GM19193 (cell line): ENCODE measurements around the gene SPACA4.

ENCODE experiments used
- POLR2A ChIP-seq: IDR thresholded peaks from 4 replicates; pipeline ENCODE4 v1.6.1; 2011; ENCODE audit not compliant: insufficient read depth, insufficient read length; ENCODE audit errors: extremely low read depth

SPACA4 gene

DNA sequence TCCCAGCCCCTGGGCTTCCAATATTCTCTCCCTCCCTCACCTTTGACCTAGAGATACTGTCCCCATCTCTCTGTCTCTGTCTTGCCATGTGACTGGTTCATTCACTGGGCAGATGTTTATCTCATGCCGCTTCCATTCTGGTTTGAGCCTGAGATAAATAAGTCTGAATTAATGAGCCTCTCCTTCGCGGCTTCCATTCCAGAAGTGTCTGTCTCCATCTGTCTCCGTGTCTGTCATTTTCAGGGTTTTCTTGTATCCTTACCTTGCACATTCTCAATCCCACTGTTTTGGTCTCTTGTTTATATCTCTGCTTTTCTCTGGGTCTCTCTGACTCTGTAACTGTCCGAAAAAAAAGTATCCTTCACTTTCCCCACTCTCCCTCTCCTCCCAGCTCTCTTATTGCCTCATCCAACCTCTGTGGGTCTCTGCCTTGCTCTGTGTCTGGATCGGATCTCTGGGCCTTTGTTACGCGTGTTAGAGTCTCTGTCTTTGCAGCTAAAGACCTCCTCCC is 17.1 kb downstream of the SPACA4 start:
- TF ChIP-seq POLR2A = no peak

DNA sequence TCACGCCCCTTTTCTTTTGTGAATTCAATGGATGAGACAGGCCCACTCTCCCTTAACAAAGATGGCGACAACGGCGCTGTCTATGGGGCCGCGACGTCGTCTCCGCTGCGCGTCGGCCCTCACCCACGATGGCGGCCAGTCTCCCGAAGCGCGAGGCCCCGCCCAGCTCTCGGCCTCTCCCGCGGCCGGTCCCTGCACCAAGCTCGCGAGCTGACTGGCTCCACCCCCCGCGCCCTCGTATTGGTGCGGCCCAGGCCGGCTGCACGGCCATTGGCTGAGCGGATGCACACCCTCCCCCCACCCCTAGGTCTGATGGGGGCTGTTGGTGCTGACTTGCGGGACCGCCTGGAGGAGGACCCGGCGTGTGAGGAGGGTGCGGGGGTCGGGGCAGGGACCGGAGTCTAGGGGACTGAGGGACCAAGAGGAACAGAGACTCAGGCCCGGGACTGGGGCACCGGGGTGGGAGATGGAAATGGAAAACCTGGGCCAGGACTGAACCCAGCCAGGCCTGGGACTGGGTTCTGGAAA is 17.6 kb downstream of the SPACA4 start:
- peak; percentile 51 for TF ChIP-seq POLR2A

GRCh38 chr19:48624791-48625723 is 18.5 kb downstream of the SPACA4 start:
- no peak for TF ChIP-seq POLR2A

GRCh38 chr19:48625891-48626327 is 19.4 kb downstream of the SPACA4 start:
- no peak for TF ChIP-seq POLR2A

DNA sequence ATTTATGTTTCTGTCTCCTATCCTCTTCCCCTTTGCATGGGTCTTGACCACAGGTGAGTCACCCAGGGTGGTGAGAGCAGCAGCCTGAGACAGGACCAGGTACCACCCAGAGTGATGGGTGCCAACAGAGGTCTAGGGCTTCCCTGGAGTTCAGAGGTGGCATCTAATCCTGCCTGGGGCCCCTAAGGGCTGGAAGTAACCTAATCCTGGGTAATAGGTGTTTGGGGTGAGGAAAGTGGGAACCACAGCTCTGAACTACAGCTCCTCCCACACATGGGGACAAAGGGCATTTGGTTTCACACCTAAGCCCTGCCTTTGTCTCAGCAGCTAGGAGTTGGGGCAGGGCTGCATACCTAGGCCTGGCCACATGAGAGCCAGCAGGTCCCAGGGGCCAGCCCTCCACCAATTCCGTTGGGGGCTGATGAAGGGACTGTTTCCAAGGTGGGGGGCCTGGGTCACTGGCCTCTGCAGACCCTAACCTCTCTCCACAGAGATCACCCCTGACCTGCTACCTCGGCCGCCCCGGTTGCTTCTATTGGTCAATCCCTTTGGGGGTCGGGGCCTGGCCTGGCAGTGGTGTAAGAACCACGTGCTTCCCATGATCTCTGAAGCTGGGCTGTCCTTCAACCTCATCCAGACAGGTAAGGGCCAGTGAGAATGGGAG is 20.8 kb downstream of the SPACA4 start:
- TF ChIP-seq POLR2A = no peak

DNA sequence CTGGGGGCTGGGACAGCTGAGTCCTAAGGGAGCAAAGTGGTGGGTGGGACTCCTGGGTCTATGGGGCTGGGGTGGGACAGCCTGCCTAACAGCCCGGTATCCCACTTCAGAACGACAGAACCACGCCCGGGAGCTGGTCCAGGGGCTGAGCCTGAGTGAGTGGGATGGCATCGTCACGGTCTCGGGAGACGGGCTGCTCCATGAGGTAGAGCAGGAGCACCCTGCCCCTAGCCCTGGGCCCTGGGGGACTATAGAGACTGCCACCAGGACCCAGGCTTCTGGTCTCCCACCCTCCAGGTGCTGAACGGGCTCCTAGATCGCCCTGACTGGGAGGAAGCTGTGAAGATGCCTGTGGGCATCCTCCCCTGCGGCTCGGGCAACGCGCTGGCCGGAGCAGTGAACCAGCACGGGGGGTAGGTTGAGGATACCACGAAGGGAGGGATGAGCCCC is 21.3 kb downstream of the SPACA4 start:
- no peak for TF ChIP-seq POLR2A

DNA sequence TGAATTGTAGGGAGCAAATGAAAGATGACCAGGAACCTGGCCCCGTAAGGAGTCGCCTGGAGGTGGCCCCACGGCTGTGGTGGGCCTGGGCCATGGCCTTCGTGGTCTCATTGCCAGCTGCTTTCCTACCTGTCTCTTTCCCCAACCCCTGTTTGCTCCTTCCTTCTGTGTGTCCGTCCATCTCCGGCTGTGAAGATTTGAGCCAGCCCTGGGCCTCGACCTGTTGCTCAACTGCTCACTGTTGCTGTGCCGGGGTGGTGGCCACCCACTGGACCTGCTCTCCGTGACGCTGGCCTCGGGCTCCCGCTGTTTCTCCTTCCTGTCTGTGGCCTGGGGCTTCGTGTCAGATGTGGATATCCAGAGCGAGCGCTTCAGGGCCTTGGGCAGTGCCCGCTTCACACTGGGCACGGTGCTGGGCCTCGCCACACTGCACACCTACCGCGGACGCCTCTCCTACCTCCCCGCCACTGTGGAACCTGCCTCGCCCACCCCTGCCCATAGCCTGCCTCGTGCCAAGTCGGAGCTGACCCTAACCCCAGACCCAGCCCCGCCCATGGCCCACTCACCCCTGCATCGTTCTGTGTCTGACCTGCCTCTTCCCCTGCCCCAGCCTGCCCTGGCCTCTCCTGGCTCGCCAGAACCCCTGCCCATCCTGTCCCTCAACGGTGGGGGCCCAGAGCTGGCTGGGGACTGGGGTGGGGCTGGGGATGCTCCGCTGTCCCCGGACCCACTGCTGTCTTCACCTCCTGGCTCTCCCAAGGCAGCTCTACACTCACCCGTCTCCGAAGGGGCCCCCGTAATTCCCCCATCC is 22.1 kb downstream of the SPACA4 start:
- no peak for TF ChIP-seq POLR2A

DNA sequence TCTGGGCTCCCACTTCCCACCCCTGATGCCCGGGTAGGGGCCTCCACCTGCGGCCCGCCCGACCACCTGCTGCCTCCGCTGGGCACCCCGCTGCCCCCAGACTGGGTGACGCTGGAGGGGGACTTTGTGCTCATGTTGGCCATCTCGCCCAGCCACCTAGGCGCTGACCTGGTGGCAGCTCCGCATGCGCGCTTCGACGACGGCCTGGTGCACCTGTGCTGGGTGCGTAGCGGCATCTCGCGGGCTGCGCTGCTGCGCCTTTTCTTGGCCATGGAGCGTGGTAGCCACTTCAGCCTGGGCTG is 22.7 kb downstream of the SPACA4 start:
- no peak for TF ChIP-seq POLR2A

DNA sequence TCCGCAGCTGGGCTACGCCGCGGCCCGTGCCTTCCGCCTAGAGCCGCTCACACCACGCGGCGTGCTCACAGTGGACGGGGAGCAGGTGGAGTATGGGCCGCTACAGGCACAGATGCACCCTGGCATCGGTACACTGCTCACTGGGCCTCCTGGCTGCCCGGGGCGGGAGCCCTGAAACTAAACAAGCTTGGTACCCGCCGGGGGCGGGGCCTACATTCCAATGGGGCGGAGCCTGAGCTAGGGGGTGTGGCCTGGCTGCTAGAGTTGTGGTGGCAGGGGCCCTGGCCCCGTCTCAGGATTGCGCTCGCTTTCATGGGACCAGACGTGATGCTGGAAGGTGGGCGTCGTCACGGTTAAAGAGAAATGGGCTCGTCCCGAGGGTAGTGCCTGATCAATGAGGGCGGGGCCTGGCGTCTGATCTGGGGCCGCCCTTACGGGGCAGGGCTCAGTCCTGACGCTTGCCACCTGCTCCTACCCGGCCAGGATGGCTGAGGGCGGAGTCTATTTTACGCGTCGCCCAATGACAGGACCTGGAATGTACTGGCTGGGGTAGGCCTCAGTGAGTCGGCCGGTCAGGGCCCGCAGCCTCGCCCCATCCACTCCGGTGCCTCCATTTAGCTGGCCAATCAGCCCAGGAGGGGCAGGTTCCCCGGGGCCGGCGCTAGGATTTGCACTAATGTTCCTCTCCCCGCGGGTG is 23.2 kb downstream of the SPACA4 start:
- TF ChIP-seq POLR2A = no peak

GRCh38 chr19:48630296-48631063 is 23.9 kb downstream of the SPACA4 start:
- TF ChIP-seq POLR2A = no peak

- no peak for TF ChIP-seq POLR2A
Observed at GRCh38 chr19:48631225-48631624, 24.7 kb downstream of the SPACA4 start.

DNA sequence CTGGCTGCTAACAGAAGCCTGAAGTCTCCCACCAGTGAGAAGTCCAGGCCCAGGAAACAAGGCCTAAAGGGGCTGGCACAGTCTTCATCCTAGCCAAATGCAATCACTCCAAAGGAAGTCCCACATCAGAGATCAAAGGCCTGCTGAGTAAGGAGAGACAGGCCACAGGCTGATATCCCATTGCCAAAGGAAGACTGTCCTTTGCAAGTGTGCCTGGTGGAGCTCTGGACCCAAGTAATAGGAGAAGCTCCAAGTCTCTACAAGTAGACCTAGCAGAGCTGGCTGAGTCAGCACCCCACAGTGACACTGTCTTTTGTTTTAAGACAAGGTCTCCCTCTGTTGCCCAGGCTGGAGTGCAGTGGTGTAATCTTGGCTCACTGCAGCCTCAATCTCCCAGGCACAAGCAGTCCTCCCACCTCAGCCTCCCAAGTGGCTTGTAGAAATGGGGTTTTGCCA is 26.2 kb downstream of the SPACA4 start:
- TF ChIP-seq POLR2A = no peak
